ENCODE data around the gene ONECUT1.

Gene ONECUT1

DNA sequence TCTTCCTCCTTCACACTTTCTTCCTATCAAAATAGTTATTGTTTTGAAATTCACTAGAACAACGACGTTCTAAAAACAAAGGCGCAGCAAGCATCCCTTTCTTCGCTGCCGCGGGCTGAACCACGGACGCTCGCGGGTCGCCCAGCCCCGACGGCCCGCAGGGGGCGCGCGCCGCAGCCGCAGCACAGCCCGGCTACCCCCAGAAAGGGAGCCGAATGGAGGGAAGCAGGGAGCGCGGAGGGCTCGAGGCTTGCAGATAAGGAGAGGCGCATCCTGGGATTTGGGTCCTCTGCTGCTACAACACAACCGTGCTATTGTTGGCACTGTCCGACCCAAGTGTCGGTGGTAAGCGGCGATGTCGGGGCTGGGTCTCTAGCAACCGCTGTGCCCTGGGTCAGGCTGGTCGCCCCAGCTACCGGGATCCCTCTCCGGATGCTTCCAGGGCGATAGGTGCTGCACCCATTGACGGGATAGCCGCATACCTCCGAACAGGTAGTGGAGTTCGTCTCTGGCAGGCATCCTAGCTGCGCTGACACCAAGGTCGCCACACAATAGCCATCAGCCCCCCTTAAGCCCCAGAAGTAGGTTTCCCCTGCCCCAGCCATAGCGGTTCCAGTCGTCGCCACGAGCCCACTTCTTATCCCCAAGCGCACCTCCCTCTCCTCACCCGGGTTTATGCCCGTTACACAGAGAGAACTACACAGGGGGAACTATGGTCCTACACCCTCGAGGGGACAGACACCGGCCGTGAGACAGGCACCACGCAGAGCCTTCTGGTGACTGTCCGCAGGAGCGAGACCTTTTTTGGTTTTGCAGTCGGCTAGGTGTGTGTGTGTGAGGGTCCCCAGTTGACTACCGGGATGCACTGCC, 6.0 kb downstream of the ONECUT1 start:
- no peak for DNase-seq (ENCODE audit: low read depth in 2 of 2)

DNA sequence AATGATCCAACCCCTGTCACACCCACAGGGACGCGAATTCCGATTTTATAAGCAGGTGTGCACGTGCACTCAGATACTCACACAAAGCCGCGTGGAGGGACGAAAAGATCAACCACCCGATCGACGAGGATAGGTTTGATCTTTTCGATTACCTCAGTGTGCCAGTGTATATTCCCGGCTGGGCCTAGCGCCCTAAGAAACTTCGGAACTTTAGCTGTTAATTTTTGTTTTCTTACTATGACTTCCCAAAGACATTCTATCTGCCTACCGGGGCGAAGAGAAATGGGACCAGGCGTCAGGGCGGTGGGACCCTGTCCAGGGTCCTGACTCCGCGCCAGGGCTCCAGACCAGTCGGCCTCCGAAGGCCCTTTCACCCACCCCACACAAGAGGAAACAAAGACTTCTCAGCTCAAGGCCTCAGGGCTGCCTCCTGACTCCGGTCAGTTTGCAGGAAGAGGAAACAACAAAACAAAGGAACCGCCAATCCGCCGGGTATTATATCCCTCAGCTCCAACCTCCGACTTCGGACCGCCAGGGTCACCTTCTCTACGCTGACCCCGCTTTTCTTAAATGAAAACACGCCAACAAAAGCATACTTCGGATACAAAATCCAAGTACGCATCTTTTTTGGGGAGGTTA, 6.8 kb downstream of the ONECUT1 start:
- no peak for DNase-seq (ENCODE audit: low read depth in 2 of 2)

GRCh38 chr15:52782514-52782913, 7.6 kb downstream of the ONECUT1 start:
- no peak for DNase-seq (ENCODE audit: low read depth in 2 of 2)

GRCh38 chr15:52780172-52780980, 9.8 kb downstream of the ONECUT1 start:
- DNase-seq (ENCODE audit: low read depth in 2 of 2): peak in 1 of 2 experiments; percentile 17

DNA sequence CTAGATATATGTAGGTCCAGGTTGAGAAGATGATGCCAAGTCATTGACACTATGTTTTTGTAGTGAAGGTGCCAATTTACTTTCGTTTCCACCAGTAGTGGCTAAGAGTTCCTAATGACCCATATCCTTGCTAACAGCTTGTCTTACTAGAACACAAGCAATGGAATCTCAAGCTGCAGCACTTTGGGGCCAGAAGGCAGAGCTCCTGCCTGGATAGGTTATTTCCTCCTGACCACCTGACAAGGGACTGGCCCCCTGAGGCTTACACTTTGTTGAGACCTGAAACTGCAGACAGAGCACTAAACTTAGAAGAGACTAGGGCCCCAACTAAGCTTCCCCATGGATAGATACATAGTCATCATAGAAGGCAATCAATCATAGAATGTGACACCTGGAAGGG, 11.7 kb downstream of the ONECUT1 start:
- DNase-seq (ENCODE audit: low read depth in 2 of 2): no peak

- DNase-seq (ENCODE audit: low read depth in 2 of 2): no peak
Observed at GRCh38 chr15:52772766-52773165, 17.4 kb downstream of the ONECUT1 start.

DNA sequence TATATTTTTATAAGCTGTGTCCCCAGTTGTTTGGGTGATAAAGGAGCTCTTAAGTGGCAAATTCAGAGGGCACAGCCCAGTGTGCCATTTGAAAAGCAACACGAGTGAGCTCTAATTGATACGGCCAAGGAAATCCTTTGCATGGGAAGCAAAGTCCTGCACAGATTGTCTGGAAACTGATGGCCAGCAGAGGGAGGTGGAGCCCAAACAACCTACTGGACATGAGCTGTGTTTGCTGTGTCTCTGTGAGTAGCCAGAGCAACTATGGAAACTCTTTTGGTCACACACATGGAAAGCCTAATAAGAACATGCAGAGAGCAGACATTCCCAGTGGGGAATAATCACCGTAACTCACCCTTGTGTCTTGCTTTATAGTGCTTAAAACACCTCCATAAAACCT, 24.4 kb downstream of the ONECUT1 start:
- no peak for DNase-seq (ENCODE audit: low read depth in 2 of 2)

DNA sequence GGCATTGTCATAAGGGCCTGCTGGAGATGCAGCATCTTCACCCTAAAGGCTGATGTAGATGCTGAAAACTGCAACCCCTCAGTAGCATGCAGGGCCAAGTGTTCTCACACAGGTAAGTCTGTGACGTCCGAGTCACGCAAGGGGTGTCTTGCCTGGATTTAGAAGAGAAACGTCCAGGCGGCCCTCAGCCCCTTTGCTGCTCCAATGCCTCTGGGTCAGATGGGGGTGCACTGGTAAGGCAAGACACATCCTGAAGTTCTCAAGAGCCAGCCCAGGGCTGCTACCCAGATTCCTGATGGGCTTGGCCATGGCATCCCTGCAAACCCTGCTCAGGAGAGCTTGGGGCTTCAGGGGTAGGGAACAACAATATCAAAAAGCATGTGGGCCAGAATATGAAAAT, 25.4 kb downstream of the ONECUT1 start:
- DNase-seq (ENCODE audit: low read depth in 2 of 2): no peak

GRCh38 chr15:52762621-52763020, 27.5 kb downstream of the ONECUT1 start:
- no peak for DNase-seq (ENCODE audit: low read depth in 2 of 2)

DNA sequence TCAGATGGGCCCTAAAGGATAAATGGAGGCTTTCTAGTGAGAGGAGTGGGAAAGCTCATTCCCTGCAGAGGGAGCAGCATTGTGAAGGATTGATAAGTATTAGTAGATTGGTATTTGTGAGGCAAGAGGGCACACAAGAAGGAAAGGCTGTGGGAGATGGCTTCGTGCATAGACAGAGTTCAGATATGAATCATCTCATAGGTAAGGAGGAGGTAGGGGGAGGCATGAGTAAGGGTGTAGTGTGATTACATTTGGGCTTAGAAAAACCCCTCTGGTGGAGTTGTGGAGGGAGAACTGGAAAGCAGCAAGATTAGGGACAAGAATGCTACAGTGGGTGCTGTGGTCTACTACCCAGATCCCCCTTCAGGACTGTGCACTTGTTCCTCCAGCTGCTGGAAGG, 29.6 kb downstream of the ONECUT1 start:
- DNase-seq (ENCODE audit: low read depth in 2 of 2): no peak

DNA sequence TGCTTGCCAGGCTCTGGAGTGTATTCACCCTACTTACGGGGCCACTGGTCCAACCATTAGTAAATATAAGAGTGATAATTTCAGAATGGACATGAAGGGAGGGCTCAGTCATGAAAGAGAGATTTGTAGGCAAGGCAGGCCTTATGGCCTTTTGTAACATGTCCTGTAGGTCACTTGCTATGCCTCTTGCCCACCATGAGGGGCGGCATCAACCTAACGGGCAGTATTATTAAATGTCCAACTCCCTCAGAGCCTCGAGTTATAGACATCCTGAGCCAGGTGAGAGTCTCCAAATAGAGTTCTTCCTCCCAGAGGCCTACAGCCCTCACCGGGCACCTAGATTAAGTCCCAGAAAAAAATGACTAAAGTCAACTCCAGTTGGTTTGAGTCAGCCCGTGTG, 30.2 kb downstream of the ONECUT1 start:
- DNase-seq (ENCODE audit: low read depth in 2 of 2): no peak

GRCh38 chr15:52757496-52757895, 32.6 kb downstream of the ONECUT1 start:
- DNase-seq (ENCODE audit: low read depth in 2 of 2): no peak

DNA sequence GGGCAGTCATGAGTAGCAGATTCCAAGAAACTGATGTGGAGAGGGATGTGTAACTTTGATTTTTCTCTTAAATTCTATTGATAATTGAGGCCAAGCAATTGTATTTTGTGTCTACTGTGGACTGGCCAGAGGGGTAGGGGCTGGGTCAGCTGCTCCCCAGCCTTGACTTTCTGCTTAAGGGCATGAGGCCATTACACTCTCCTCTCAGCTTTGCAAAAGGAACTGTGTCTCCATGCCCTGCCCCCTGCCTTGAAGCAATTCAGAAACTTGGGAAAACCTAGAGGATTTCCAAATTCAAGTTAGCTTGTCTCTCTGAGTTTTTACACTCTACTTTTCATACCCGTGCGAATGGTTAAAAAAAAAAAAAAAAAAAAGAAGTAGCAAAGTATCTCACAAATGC, 38.6 kb downstream of the ONECUT1 start:
- DNase-seq (ENCODE audit: low read depth in 2 of 2): no peak

GRCh38 chr15:52749258-52749657, 40.9 kb downstream of the ONECUT1 start:
- no peak for DNase-seq (ENCODE audit: low read depth in 2 of 2)

- no peak for DNase-seq (ENCODE audit: low read depth in 2 of 2)
Observed at GRCh38 chr15:52746162-52746757, 43.9 kb downstream of the ONECUT1 start.

- no peak for DNase-seq (ENCODE audit: low read depth in 2 of 2)
Observed at GRCh38 chr15:52745326-52746161, 44.6 kb downstream of the ONECUT1 start.

GRCh38 chr15:52738311-52738710, 51.8 kb downstream of the ONECUT1 start:
- DNase-seq (ENCODE audit: low read depth in 2 of 2): no peak

DNA sequence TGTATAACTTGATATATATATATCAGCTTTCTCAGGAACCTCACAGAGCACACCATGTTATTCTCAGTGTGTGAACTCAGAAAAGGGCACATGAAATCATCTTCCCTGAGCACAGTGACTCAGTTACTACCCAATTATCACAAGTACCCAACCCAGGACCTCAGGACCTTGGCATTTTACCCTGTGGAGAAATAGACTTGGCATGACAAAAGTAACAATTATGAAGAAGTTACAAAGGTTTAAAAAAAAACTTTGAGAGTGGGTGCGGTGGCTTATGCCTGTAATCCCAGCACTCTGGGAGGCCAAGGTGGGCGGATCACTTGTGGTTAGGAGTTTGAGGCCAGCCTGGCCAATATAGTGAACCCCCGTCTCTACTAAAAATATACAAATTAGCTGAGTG, 52.4 kb downstream of the ONECUT1 start:
- no peak for DNase-seq (ENCODE audit: low read depth in 2 of 2)

GRCh38 chr15:52735231-52736089, 54.7 kb downstream of the ONECUT1 start:
- peak; percentile 26 to 28 for DNase-seq (ENCODE audit: low read depth in 2 of 2)

GRCh38 chr15:52734329-52734728, 55.8 kb downstream of the ONECUT1 start:
- DNase-seq (ENCODE audit: low read depth in 2 of 2): no peak

Data from fibroblast of skin of left biceps (primary cell).